GM12892 (cell line): ENCODE results near the gene CCDC9B.

Source experiments
- POLR2A ChIP-seq: IDR thresholded peaks from 2 replicates; pipeline ENCODE4 v1.6.1; 2011; ENCODE audit warnings: low read depth, low read length, control low read depth
- POLR2AphosphoS5 ChIP-seq: IDR thresholded peaks from 2 replicates; pipeline ENCODE4 v1.6.1; 2011; ENCODE audit warnings: low read depth, low read length, control low read depth

DNA sequence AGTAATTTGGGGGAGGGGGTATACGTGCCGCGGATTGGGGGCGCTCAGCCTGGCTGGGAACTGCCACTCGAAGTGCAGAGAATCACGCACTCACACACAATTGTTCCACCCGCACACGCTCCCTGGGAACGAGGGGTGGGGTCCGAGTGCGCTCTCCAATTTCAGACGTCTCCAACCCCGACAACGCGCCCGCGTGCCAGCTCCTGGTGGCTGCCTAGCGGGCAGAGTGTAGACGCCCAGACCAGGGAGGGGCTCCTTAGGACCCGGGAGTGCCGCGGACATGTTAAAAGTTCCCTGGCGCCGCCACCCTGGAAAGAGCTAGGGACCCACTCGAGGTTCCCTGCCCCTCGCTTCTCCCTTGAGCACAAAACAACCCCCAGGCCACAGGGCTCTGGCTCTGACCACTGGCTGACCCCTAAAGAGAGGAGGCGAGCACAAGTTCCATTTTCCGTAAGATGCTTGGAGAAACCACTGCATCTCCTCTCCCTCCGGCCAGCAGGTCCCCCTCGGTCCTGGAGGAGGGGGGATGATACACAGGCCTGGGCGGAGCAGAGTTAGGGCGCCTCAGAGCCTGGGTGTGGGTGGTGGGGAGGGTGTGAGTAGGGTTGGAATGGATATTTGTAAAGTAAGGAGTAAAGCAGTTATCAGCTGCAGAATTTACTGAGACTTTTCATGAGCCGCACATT, 57.0 kb downstream of the CCDC9B start:
- TF ChIP-seq POLR2A (no peak), POLR2AphosphoS5 (no peak)
